NAMALWA (cell line): ENCODE results near the gene FGGY.

Source experiments
- DNase-seq: peaks from one replicate; pipeline ENCODE4 v3.0.0-alpha.2; 2015; ENCODE audit warnings: low spot score

Gene FGGY

DNA sequence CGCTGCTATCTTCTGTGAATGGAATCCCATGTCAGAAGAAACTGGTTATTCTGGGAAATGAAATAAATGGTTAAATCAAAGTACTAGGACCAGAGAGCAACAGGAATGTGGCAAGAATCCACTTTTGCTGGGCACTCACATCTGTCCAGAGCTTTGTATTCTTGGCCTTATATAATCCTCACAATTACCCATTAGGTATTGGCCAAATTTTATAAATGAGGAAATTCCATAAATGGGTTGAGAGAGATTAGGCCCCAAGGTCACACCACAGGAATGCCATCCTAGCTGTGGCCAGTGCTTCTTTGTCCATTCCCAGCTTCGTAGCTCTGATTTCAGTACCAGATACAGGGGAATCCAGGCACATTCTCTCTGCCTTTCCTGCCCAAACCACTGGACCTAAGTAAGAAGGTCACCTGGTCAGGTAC lies 441.7 kb downstream of the FGGY start:
- no peak for DNase-seq

DNA sequence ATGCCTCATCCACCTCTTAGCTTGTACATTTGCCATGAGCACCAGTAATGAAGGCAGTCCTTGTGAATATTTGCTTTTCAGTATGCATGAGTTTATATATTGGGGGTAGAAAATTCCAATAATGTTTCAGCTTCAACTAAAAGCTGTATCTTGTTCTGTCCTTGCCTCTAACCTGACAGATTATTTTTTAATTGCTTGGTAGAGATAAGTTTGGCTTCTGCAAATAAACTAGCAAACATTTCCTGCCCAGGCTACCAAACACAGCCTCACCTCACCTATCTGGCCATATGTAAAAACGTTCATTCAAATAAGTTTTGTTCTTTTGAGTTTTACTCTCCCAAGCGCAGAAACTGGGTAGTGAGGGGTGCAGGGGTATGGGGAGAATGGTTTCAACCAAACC lies 442.2 kb downstream of the FGGY start:
- no peak for DNase-seq

DNA sequence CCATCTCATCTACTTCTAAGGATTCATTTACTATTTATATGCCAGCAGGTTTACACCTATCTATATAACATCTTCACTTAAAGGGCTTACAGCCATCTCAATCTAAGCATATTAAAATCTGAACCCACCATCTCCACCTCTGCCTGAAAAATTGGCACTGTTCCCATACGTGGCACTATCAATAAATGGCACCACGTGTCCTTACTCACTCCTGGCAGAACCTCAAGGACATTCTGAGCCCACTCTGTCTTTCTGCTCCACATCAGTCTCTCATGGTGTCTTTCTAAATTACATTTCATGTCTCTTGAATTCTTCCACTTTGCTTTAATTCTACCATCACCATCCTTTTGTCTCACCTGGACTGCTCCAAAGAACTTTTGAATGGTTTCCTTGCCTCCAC lies 445.6 kb downstream of the FGGY start:
- DNase-seq = no peak

DNA sequence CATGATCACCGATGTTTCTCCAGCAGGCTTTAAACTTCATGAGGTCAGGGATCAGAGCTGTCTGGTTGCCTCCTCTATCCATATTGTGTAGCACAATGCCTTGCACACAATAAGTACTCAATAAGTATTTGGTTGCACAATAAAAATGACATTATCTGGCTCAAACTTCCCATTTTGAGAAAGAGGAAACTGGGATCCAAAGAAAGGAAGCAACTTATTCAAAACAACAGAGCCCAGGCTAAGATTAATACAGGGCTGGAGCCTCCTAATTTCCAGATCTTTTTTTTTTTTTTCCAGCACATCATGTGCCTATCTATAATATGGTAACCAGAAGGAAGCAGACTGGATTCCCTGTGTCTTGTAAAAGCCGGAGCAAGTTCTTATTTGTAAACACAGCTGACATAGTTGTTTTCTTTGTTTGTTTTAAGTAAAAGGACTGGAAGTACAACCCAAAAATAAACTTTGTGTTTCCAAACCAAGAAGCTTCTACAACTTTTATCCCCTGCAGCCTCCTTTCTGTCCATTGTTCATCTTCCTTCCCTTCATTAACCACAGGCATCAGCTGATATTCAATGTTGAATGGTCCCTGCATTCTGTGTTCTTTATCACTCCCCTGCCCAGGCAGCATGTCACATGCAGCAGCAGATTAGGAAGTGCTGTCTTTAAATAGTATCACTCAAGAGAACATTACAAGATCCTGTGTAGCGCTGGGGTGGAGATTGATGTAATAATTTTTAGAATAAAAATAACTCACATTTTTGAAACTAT lies 446.6 kb downstream of the FGGY start:
- DNase-seq = no peak

DNA sequence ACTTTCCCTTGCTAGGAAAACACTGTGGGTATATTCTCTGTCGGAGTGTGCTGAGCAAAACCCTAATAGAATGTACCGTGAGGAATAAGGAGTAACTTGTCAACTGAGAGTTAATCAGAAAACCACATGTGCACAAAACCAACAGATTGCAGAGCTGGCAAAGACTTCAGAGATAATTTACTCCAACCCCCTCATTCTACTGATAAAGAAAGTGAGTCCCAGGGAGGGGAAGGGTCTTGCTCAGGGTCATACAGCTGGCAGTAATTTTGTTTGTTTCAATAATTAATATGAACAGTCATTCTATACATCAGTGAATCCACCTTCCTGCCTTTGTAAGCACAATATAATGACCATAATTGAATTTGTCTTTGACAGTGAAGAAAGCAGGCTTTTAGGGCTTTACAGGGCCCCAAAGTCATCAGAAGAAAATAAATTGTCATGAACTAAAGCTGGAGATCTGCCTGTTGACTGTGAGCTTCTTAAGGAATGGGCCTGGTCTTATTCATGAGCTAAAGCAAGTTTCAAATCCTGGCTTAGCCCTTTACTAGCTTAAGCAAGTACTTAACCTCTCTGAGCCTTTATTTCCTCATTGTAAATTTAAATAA lies 450.6 kb downstream of the FGGY start:
- no peak for DNase-seq

DNA sequence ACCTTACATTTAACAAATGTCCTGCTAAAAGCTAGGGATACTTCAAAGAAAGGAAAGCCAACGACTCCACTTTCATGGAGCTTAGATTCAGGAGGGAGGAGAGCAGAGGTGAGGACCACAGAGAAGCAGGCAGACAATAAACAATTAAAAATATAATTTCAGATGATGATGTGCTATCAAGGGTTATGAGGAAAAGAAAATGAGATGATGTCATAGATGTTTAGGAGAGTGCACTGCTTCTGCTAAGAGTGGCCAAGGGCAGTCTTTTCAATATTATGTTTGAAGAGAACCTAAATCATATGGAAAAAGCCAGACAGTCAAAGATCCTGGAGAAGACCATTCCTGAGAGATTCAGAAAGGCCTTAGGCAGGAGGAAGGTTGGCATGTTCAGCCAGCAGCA lies 451.2 kb downstream of the FGGY start:
- no peak for DNase-seq

DNA sequence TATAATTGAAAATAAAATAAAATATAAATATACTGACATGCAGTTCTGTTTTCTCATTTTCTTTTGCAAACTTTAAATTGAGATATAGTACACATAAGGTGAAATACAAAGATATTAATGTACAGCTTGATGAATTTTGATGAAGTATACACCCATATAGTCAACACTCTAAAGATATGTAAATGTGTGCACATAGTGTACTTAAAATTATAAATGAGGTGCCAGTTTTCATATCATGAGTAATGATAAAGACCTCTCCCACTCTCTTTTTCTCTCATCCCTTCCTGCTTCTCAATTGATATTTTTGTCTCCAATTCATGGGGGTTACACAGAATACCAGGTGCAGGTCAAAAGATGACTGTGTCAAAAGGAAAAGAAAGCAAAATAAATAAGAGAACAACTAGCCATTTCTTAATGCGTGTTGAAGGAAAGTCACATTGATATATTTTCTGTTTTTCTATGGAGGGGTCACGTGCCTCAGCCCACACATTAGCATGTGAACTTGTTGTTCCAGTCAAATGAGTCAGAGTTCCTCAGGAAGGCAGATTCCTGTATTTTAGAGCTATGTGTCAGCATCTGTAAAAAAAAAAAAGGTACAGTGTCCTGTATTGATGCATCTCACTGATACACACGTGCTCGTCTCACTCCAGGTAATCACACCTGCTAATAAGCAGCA lies 453.6 kb downstream of the FGGY start:
- no peak for DNase-seq

DNA sequence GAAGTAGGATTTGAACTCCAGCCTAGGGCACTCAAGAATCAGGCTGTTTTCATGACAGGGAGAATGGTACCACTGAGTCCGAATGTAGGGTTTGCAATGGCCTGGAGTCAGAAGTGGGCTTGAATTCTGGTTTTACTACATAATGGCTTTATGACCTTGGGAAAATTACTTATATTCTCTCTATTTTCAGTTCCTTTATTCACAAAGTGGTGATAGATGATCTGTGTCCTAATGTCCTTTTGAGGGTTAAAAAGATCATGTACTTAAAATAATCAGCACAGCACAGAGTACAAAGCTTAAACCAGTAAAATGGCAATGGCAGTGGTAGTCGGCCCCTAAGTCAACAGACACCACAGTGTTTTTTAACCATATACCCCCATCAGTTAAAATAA lies 454.1 kb downstream of the FGGY start:
- no peak for DNase-seq

DNA sequence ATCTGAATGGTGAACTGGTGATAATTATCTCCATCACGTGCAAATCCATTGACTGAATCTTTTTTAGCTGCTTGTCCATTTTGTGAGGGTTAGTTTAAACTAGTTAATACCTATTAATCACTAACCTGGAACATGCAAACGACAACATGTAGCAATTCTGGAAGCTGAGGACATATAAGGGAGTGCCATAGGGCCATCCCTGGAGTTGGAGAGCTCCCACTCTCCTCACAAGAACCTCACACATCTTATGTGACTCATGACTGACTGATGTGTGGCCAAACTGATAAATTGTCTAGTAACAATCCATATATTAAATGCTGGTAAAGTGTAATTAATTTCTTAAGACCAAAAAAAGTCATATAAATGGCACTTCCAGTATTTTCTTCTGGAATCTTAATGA lies 454.9 kb downstream of the FGGY start:
- no peak for DNase-seq

DNA sequence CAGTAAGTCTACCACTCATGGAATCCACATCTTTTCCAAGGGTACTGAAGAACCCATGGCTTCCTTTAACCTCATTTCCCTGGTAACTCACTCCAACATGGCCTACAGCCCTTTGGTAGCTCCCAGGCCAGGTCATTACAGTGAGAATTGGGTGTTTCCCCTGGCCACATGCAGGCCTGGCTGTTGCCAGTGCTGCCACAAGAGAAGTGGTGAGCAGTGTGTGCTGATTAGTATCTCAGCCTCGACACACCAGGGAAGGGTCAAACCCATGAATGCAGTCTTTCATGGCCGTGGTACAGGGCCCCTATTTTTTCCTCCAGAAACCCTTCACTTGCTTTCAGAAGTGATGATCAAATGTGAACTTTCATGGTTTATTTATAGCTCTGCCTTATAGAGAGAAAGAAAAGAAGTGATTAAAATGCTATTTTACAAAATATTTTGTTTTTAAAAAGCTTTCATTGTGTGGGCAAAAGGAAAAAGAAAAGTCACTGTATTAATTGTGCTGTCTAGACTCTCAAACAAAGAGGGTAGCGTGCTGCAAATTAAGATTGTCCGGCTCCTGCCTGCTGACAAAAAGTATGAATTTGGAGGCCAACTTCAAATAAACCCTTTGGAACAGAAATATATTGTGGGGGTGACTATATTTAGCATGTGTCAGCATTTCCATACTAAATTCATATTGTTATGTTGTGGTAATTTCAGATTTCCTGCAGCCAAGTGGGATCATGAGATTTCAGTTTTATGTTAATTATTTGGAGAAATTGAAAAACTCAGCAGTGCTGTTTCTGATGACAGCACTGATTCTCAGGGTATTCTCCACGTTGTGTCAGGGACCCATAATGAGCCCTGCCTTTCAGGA lies 455.9 kb downstream of the FGGY start:
- no peak for DNase-seq

DNA sequence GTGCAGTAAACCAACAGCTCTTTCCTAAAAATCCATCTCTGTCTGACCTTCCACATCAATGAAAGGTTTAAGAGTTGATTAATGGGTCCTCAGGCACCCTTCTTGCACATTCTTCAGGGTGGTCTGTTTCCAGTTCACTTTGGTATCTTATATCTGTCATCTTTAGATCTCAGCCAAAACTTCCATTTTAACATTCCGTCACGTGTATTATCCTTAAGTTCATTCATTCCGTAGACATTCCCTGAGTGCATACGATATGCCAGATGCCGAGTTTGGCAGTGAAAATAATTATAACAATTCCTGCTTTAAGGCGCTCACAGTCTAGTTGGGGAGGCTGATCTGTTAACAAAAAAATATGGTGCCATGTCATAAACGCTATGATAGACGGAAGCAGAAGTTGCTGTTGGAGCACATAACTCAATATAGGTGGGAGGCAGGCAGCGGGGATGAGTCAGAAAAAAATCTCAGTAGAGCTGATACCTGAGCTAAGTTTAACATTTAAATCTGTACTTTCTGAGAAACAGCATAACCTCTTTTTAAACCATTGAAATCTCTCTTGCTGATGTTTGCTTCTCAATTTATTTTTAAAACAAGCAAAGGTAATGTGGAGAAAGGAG lies 458.3 kb downstream of the FGGY start:
- no peak for DNase-seq

DNA sequence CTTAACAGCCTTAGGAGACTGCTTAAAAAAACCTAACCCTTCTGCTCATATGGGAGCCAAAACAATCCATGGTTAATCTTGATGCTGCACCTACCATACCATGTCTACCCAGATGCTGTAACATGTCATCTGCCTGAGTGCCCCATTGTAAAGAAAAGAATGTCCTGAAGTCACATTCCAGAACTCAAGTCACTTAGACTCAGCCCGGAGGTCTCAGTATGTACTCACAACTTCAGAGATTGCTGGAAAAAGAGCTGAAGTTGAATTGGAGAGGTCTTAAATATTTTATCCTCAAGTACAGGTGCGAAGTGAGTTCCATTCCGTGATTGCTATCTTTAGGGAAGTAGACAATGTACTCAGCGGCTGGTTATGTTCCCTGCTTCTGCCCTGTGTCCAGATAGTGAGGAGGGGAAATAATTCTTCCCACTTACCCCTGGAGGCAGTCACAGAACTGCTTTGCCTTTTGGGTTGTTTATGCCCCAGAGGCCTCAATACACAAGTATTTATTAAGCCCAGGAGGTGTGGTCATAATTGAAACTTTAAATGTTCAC lies 460.4 kb downstream of the FGGY start:
- no peak for DNase-seq

DNA sequence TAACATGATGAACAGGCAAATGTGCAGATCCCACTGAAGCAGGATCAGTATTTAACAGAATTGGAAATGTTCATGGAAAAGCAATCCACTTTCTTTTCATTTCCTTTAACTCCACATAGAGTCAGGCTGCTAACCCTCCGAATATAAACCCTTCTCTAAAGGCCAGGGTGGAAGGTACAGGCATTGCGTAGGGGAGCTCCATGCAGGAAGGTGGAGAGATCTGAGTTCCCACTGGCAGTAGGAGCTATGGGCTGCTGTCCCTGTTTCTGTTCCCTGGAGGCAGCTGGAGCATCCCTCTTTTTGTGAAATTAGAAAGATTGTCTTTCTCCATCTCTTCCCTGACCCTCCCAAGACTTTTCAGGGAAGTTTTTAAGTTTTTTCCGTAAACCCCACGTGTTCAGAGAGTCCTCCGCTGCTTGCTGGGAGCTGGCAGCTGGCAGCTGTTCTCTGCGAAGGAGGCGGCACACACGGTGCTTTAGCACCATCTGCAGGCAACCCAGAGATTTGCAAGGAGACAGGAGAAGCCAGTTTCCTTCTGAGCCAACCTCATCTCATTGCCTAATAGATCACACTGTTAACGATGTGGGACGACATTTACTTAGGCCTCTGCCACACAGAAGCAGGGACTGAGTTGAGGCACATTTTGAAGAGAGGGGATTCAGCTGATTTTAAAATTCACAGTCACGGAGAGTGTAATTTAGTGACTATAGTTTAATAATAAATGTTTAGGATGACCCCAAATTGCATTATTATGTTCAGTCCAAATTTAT lies 462.4 kb downstream of the FGGY start:
- peak; percentile 84 for DNase-seq

DNA sequence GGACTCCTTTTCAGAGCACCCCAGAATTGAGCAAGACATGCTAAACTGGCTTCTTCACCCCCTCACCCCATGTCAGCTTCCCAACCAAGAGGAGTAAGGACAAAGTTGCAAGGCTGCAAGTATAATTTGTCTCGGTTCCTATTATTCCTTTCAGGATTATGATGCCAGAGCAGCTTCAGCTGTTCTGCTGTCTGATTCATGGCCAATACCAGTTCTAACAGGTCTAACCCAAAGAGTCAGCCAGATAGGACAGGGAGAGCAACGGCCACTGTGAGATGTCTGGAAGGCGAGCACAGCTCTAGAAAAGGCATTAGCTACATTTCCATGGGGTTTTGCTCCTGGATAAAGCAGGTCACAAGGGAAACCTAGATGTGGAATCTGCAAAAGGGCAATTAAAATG lies 464.5 kb downstream of the FGGY start:
- no peak for DNase-seq

DNA sequence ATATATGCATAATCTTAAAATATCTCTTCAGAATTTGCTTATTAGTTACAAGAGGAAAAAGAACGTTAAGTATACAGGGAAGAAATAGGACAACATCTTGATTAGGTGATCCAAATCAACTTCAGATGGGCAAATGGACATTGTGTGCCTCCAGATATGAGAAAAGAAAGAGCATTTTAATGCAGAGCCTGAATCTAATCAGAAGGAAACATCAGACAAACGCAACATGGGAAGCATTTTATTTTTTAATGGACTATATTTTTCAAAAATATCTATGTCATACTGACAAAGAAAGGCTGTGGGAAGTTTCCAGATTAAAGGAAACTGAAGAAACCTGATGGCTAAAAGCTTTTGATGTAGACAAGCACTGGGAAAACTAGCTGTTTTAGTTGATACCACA lies 466.5 kb downstream of the FGGY start:
- DNase-seq = no peak

DNA sequence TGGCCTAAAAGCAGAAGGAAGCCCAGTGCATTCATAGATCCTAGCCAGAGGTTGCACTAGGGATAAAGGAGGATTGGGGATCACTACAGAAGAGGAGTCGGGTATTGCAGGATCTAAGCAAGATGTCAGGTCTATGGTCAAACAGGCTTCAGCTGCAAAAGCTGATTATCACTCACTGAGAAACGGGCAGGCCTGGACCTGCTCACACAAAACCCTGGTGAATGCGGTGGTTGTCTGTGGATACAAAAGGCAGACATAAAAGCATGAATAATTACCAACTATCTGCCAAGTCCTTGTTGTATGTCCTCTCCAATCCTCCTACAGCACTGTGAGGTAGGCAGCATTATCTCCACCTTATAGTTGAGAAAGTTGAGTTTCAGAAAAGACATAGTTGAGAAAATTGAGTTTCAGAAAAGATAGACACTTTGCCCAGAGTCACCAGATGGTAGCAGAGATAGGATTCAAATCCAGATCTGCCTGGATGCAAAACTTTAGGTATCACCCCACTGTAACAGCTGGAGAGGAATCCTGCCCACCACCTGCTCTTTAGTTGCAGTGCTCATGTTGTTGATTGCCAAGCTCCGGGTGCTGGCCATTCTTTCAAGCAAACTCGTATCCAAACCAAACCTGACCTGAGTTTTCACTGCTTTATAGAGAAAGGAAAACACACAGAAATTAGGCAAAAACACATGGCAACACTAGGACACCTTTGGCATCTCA lies 468.3 kb downstream of the FGGY start:
- DNase-seq = no peak

DNA sequence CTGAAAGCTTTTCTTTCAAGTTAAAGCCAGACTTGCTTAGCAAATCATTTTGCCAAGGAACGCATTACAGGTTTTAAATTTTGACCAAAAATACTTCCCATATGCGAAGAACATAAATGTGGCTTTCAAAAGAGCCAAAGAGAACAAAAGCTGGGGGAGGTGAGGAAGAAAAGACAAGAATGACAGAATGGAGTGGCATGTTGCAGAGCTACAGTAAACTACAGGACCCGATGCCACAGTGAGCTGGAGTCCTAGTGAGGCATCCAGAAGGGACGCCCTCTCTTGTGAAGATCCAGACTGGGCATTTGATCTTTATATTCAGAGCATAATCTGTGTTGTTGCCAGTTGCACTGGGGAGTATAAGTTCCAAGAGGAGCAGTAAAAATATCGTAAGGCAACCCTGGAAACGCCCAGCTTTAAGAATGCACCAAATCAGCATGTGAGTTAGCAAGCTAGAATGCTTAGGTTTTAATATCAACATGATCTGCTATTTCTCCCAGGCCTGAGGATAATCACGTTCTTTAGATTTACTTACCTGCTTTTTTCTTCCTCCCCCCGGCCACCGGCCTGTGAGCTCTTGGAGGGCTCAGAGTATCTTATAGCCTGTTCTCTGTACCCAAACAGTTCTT lies 469.4 kb downstream of the FGGY start:
- no peak for DNase-seq

DNA sequence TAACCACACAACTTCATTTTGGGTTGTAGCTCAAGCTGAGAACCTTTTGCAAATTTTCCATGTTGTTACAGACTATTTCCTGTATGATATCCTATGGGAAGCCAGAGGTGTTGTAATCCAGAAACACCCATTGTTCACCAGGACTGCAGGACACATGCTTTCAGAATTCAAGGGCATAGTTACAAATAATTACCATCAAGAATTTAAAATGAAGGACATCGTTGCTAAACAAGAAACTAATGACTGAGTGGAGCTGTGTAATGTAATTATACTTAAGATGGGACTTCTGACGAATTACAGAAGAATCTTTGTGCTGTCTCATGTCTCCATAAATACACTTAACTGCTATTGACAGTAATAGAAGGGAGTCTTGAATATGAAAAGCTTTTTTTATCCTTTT lies 470.2 kb downstream of the FGGY start:
- DNase-seq = no peak

DNA sequence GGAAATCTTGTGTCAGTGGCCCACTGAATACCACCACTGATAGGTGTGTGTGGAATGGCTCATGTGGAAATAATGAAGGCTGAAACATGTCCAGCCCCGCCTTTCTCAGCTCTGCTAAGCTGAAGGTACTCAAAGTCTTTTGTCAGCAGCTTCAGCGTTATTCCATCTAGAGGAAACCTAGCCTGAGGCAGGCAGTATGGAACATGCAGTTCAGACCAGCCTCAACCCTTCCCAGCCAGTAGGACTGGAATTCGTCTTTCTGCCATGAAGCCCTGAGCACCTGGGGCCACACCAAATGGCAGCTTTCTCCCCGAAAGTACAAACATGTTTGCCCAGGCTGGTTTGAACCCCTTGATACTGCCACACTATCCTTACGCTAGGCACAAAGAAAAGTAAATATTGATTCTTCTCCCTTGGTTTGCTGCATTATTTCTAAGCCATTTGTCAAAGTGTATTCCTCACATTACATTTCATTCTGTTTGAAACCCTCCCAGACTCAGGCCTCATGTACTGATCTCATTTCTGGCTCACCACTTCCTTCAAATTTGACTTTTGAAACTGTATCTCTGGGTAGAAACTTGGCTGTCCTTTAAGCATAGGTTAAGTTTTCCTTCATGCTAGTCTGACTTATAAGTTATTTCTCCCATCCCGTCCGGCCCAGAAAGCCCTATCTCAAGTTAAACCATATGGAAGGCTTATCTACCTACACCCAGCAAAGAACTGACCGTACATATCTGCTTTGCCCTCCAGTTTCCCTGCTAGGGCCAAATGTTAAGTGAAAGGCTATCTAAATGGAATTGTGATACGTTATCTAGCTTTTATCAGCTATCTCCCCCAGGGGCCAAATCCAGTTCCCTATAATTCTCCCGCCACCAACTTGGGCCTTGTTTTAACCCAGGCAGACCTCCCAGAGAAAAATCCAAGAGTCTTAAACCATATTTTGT lies 472.2 kb downstream of the FGGY start:
- no peak for DNase-seq
